HepG2 (cell line): ENCODE measurements around the gene ACOXL. TPM values are rescaled to one million over a fixed set of nuclear protein-coding genes. Genes with fewer than 3 reads are reported as not detected.

ENCODE experiments used
- FOXO1 ChIP-seq: sonication (generic); formaldehyde crosslinking; IDR thresholded peaks from 2 replicates; pipeline ENCODE4 v1.4.0; 2020; ENCODE audit warnings: missing genetic modification reagents
- MYPOP ChIP-seq: sonication (generic); formaldehyde crosslinking; IDR thresholded peaks from 2 replicates; pipeline ENCODE4 v1.8.1; 2023; ENCODE audit warnings: mild to moderate bottlenecking, moderate library complexity, missing genetic modification reagents
- NR2C2 ChIP-seq: sonication (generic); formaldehyde crosslinking; IDR thresholded peaks from 2 replicates; pipeline ENCODE4 v1.4.0; 2020; ENCODE audit warnings: missing genetic modification reagents, mild to moderate bottlenecking, moderate library complexity, borderline replicate concordance
- ZBTB42 ChIP-seq: sonication (generic); formaldehyde crosslinking; IDR thresholded peaks from 2 replicates; pipeline ENCODE4 v1.5.0; 2020; ENCODE audit warnings: mild to moderate bottlenecking, missing genetic modification reagents
- ZBTB44 ChIP-seq: sonication (generic); formaldehyde crosslinking; IDR thresholded peaks from 2 replicates; pipeline ENCODE4 v1.4.0; 2020; ENCODE audit warnings: missing genetic modification reagents
- ZFP41 ChIP-seq: sonication (generic); formaldehyde crosslinking; IDR thresholded peaks from 2 replicates; pipeline ENCODE4 v1.4.0; 2020; ENCODE audit warnings: mild to moderate bottlenecking, missing genetic modification reagents, borderline replicate concordance
- ZFYVE20 ChIP-seq: sonication (generic); formaldehyde crosslinking; IDR thresholded peaks from 2 replicates; pipeline ENCODE4 v1.8.0; 2023; ENCODE audit warnings: low read depth, mild to moderate bottlenecking, moderate library complexity, missing genetic modification reagents, borderline replicate concordance
- ZMYM2 ChIP-seq: sonication (generic); formaldehyde crosslinking; IDR thresholded peaks from 2 replicates; pipeline ENCODE4 v1.8.0; 2022; ENCODE audit warnings: mild to moderate bottlenecking, missing genetic modification reagents
- ZNF318 ChIP-seq: sonication (generic); formaldehyde crosslinking; IDR thresholded peaks from 2 replicates; pipeline ENCODE4 v1.4.0; 2020; ENCODE audit warnings: mild to moderate bottlenecking, missing genetic modification reagents
- ZNF687 ChIP-seq: sonication (generic); formaldehyde crosslinking; IDR thresholded peaks from 2 replicates; pipeline ENCODE4 v1.5.1; 2020; ENCODE audit warnings: mild to moderate bottlenecking, missing genetic modification reagents, moderate library complexity
- polyA plus RNA-seq, 8 experiments: library from polyadenylated mRNA; depleted of rRNA in 3 of 8; stranded (reverse) in 7 of 8; unstranded in 1 of 8; fragments of >200 nt; fragmentation: Illumina TruSeq in 4 of 8; extraction: Trizol in 4 of 8; gene quantifications; 2 replicates each; pipeline versions ENCODE4 v1.2.1 to v1.2.3, GENCODE V29; 2011 to 2016; ENCODE audit warnings: low read depth in 4 of 8, missing spikeins in 1 of 8, mixed read lengths in 1 of 8; ENCODE audit not compliant: insufficient read depth in 1 of 8
- total RNA-seq, 5 experiments: library from RNA; depleted of rRNA; stranded (reverse); fragments of >200 nt; fragmentation: Illumina TruSeq; extraction: Trizol; gene quantifications; 2 replicates each; pipeline ENCODE4 v1.2.3, GENCODE V29; 2016; ENCODE audit warnings: low read depth in 1 of 5

ACOXL gene
- total and polyA plus RNA-seq, 2 of the 13 experiments (the other 11 are each of a cell fraction or from before 2014, with no cell fraction given): not detected

GRCh38 chr2:111121828-111122630 lies 389.7 kb downstream of the ACOXL start (continued):
- TF ChIP-seq ZNF318 (CRISPR knock-in tag) (0 out of 2 replicates have a peak, but pooled peaks have one; percentile 20), ZBTB42 (peak; percentile 28; the same call in 1 of the 2 replicates), NR2C2 (CRISPR knock-in tag) (peak; percentile 87), ZMYM2 (peak; percentile 90), ZBTB44 (CRISPR knock-in tag) (peak; percentile 27; the same call in 1 of the 2 replicates), MYPOP (CRISPR knock-in tag) (no peak; the same call in none of the 2 replicates), ZNF687 (CRISPR knock-in tag) (peak; percentile 85), FOXO1 (CRISPR knock-in tag) (peak; percentile 67; the same call in 1 of the 2 replicates), ZFYVE20 (CRISPR knock-in tag) (peak; percentile 13; the same call in 1 of the 2 replicates), ZFP41 (CRISPR knock-in tag) (no peak; the same call in 1 of the 2 replicates)
